Head of caudate nucleus (tissue), 42 donors: ENCODE measurements around the gene ALOX15B.
"Not testable (repeated sequence)": the region's sequence is repeated elsewhere in the genome, so short reads cannot be mapped to it uniquely, and the experiment has no call there.

Experiments used
- DNase-seq, 42 donors: peaks; one replicate each; pipeline versions ENCODE4 v3.0.0 to v3.0.0-alpha.2; 2020 to 2021; ENCODE audit warnings: mixed read lengths in 7 of 42
- intact Hi-C: fragments of 100-400 bp; cut with DNase I; formaldehyde crosslinking; loops from one replicate; pipeline ENCODE4 v1.15.0; 2022

The ALOX15B gene

GRCh38 chr17:8007836-8008235, 31.0 kb upstream of the ALOX15B start:
- intact Hi-C loops, result no loop called here

GRCh38 chr17:8012045-8012580, 26.7 kb upstream of the ALOX15B start:
- intact Hi-C loops, result no loop called here
- DNase-seq, result no peak

More at GRCh38 chr17:8007836-8008235, 31.0 kb upstream of the ALOX15B start:
- DNase-seq, result no peak

DNA sequence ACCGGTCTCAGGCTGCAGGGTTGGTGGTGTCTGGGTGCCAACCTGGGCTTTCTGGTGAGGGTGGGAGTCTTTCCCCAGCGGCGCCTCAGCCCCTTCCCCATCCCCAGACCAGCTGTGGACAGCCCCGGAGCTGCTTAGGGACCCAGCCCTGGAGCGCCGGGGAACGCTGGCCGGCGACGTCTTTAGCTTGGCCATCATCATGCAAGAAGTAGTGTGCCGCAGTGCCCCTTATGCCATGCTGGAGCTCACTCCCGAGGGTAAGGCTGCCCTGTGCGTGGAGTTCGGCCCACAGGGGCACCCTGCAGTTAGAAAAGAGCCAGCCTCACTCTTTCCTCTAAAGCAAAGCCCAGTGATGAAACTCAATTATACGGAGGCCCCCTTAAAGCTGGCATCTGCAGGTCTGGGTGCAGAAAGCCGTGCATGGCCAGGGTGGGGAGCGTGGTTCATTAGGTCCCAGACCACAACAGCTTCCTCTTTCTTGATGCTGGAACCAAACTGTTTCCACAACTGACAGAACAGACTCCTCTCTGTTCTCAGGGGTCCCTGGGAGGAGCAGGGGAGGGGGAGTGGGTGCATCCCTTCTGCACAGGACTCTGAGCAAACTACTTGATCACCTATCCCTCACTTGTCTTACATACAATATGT, 25.7 kb upstream of the ALOX15B start:
- no peak for DNase-seq
- intact Hi-C loops, result no loop called here

DNA sequence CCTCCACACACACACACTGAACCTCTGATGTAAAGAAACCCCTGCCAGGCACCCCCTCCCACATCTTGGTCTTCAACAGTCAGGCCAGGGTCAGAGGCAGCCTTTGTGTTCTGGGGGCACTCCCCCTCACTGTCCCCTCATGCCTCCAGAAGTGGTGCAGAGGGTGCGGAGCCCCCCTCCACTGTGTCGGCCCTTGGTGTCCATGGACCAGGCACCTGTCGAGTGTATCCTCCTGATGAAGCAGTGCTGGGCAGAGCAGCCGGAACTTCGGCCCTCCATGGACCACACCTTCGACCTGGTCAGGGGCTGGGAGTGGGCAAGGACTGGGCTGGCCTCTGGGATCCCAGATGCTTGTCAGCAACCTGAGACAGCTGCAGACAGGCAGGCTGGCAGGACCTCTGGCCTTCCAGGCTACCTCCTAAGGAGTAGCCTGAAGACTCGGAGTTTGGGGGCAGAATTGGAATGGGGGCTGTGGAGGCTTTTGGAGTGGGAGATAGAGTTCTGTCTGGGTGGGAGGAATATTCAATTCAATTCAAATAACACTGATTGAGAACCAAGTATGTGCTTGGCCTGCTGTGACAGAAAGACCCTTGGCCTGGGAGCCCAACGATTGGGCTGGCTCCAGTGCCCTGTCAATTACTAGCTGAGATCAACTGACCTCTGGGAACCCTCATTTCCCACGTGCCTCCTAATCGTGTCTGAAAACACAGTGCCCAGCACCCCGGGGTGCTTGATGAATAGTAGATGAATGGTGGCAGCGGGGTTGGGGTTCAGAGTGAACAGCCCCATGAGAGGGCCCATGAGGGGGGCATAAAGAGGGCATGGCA, 24.9 kb upstream of the ALOX15B start:
- DNase-seq, result no peak
- intact Hi-C loops, result no loop called here

DNA sequence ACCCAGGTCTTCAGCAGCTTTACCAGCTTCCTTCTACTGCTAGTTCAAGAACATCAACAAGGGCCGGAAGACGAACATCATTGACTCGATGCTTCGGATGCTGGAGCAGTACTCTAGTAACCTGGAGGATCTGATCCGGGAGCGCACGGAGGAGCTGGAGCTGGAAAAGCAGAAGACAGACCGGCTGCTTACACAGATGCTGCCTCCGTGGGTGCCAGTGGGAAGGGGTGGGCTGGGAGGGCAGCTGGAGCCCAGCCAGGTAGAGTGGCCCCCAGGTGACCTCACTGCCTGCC, 24.4 kb upstream of the ALOX15B start:
- no peak for DNase-seq
- intact Hi-C loops, result no loop called here

DNA sequence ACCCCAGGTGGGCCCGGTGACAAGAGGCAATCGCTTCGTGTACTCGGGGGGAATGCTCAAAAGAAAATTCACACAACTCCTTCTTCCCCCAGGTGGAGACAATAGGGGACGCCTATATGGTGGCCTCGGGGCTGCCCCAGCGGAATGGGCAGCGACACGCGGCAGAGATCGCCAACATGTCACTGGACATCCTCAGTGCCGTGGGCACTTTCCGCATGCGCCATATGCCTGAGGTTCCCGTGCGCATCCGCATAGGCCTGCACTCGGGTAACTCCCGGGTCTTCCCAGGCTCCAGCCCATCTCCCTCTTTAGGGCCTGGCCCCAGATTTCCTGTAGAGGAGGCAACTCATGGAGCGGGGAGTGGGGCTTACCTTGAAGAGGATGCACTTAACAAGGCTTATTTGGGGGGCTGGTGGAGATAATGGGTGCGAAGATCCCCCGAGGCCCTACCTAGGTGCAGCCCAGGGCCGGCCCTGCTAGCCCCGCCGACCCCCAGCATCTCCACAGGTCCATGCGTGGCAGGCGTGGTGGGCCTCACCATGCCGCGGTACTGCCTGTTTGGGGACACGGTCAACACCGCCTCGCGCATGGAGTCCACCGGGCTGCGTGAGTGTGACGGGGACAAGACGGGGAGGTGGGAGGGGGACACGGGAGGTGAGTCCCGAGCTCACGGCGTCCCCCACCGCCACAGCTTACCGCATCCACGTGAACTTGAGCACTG, 23.5 kb upstream of the ALOX15B start:
- no peak for DNase-seq
- intact Hi-C loops, result no loop called here

- DNase-seq, result peak in 3 of 42 donors; percentile 18 to 33 (median 19)
- intact Hi-C loops, result no loop called here
These were observed 22.8 kb upstream of the ALOX15B start for GRCh38 chr17:8015957-8016631.

DNA sequence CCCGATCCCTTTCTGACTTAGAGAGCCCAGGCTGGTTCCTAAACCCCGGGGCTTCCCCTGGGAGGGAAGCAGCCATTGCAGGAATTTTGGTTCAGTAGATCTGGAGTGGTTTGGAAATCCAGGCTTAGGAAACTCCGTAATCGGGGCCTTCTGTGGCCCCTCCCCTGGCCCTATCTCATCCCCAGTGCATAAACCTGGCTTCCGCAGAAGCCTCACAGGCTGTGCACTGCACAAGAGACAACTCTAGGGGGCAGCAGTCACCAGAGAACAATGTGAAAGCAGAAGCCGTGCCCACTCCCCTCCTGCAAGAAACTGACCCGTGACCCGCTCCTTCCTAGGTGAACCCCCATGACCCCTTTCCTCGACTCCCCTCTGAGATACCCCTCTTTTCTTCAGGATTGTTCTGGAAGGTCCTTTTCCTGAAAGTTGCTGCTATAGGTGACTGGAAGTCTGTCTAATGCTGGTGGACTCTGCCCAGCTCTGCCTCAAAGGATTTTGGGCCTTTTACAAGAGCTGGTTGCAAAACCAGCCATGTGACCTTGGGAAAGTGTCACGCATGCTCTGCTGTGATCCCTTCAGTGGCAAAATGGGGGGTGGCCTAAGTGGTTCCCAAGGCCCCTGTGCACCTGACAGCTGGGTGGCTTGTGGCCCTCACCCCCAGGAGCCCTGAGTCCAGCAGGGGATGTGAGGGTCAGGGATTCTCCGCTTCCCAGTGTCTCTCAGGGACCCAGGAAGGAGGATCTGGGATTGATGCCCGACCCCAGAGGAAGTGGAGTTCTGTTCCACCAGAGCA, 22.0 kb upstream of the ALOX15B start:
- intact Hi-C loops, result no loop called here
- DNase-seq, result peak; percentile 24 to 76 (median 58)

GRCh38 chr17:8018436-8018835, 20.4 kb upstream of the ALOX15B start:
- intact Hi-C loops, result no loop called here
- no peak for DNase-seq

- intact Hi-C loops, result no loop called here
These were observed 19.7 kb upstream of the ALOX15B start for GRCh38 chr17:8019166-8019565.

DNA sequence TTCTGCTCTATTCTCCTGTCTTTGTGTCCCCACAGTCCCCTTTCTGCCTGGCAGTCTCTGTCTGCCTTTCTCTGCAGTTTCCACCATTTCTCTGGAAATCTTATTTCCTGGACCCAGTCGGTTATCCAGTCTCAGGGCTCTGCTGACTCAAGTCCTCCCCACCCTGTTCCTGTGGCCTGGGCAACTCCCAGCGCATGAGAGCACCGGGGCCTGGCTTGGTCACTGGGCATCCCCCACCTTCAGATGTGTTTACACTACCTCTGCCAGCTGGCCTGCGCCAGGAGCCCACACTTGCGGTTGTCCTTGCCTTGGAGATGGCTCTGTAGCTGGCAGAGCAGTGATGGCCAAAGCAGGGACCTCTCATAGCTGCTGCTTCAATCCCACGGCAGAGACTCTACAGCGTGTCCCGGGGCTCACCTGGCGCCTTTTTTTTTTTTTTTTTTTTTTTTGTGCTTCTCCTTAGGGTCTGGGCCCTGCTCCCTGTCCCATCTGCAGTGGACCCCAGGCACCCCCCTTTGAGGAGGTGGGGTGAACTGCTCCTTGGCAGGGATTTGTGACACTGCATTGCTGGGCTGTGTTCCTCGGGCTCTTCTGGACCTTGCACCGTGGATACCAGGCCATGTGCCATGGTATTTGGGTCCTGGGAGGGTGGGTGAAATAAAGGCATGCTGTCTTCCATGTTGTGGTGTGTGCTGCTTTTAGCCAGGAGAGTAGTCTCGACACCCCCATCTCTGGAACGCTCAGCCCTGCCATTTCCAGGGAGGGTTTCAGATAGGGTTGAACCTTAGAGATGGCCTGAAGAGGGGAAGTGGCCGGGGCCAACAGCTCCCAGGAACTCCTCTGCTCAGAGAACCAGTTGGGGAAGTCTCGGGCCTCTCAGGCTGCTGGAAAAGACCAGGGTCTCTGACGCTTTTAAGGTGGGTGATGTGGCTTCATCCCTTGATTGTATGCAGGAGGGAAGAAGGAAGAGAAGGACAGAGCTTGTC, 18.9 kb upstream of the ALOX15B start:
- DNase-seq, result no peak
- intact Hi-C loops, result no loop called here

More at GRCh38 chr17:8019166-8019565, 19.7 kb upstream of the ALOX15B start:
- no peak for DNase-seq

GRCh38 chr17:8020776-8021564, 17.9 kb upstream of the ALOX15B start:
- intact Hi-C loops, result no loop called here
- no peak for DNase-seq

DNA sequence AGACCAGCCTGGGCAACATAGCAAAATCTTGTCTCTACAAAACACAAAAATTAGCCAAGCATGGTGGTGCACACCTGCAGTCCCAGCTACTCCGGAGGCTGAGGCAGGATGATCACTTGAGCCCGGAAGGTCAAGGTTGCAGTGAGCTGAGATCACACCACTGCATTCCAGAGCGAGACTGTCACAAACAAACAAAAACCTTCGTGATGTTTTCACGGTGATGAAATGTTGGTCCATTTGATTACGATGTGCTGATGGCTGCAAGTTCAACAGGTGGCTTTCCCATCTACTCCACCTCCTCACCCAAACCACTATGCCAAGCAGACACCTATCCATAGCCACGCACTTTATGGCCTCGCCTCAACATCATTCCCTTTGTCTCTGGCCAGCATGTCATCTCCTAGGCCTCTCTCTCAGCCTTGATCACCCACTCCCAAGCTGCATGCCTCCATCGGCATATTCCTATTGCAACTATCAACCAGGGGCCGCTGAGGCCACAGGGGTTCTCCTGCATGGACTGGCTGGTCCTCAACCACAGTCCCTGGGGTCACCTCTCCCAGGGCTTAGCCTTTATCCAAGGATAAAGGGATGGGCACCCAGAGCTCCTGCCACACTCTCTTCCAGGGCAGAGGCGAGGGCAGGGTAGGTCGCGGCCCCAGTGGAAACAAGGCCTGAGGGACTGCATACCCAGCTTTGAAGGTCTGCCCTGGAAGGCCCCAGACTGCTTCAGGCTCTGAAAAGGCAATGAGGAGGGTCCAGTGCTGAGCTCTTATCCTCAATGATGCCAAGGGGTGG, 17.1 kb upstream of the ALOX15B start:
- DNase-seq, result no peak
- intact Hi-C loops, result no loop called here

- DNase-seq, result no peak
- intact Hi-C loops, result no loop called here
These were observed 16.4 kb upstream of the ALOX15B start for GRCh38 chr17:8022360-8023003.

DNA sequence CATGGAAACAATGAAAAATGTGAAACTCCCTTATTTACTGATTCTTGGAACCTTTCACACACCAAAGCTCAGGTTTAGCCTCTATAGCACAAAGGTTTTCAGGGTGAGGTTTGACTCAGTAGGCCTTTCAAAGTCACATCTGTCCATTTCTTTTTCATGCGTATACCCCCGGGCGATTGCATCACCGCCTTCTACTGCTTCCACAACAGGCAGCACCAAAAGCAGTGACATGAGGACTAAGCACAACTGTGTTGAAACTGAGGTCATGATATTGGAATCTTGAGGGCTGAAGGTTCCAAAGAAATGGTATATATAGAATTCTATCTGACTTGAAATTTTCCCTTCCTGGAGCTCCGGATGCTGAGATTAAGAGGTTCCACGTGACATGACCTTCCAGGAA, 14.7 kb upstream of the ALOX15B start:
- DNase-seq, intact Hi-C loops: not testable (repeated sequence)
